Measurements from ENCODE around the gene RPS21.

RPS21 gene

DNA sequence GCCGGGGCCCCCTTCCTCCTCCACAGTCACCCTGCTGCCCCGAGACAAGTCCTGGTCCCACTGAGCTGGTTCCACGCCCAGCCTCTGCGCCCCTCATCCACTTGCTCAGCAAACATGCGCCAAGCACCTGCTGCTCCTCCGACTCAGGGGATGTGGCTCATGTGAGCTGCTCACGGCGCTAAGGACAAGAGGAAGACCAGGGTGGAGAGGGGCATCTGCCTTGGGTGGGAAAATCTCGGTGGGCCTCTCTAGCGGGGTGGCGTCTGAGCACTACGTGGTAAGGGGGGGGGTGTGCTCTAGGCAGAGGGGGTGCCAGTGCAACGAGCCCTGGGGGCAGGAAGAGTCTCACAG lies 24.3 kb upstream of the RPS21 start:
- no peaks in the 10 kb centered on the region for H3K9me3 ChIP-seq (ENCODE audit: severe bottlenecking)
- H3K36me3 ChIP-seq, result peaks cover 38% of the 10 kb centered on the region
- peak; percentile 9 for DNase-seq
- TF ChIP-seq, protein P1, sequence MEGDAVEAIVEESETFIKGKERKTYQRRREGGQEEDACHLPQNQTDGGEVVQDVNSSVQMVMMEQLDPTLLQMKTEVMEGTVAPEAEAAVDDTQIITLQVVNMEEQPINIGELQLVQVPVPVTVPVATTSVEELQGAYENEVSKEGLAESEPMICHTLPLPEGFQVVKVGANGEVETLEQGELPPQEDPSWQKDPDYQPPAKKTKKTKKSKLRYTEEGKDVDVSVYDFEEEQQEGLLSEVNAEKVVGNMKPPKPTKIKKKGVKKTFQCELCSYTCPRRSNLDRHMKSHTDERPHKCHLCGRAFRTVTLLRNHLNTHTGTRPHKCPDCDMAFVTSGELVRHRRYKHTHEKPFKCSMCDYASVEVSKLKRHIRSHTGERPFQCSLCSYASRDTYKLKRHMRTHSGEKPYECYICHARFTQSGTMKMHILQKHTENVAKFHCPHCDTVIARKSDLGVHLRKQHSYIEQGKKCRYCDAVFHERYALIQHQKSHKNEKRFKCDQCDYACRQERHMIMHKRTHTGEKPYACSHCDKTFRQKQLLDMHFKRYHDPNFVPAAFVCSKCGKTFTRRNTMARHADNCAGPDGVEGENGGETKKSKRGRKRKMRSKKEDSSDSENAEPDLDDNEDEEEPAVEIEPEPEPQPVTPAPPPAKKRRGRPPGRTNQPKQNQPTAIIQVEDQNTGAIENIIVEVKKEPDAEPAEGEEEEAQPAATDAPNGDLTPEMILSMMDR (IDR thresholded peaks at IDR 0.05; ENCODE audit: low read depth, low read length), result no peak
- no peak overlapping the region for H3K4me3 ChIP-seq (ENCODE audit: low read depth, low read length)
- no peaks in the 10 kb centered on the region for H3K27me3 ChIP-seq (ENCODE audit: insufficient read depth, low read depth, severe bottlenecking)
- H3K27ac ChIP-seq, result peak overlapping the region; percentile 93

DNA sequence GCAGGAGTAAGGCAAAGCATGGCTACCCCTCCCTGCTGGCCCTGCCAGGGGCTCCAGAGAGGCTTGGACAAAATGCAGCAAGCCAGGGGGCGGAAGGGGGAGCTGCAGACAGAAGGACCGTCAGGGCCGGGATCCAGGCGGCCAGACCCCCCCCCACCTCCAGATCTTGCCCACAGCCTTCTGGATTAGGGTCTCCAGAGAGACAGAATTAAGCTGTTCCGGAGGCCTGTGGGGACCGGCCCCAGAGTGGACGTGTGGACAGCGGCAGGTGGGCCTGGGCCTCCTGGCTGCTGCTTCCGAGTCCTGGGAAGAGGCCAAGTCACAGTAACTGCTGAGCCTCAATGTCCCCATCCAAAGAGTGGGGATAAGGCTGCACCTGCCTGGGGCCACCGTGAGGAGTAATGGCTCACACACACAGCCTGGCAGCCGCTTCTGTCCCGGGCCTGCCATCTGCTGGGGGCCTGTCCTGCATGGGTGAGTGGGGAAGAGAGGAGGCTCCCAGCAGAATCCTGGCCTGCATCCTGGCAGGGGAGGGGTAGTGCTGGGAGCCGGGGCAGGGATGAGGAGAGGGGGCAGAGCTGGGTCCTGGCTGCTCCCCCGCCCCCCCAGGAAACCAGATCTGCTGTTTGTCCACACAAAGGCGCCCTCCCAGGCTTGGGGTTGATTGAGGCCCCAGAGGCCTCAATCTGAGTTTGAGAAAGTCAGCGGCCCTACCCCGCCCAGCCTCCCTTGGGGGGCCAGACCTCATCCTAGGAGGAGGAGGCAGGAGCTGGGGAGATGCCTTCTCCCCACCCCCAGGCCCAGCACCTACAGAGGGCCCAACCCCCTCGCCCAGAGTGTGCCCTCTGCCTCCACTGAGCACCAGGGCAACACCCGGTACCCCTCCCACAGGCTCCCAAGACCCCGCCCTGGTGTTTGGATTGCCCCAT lies 23.6 kb upstream of the RPS21 start:
- H3K9me3 ChIP-seq (ENCODE audit: severe bottlenecking), result no peaks in the 10 kb centered on the region
- H3K36me3 ChIP-seq, result peaks cover 34% of the 10 kb centered on the region
- TF ChIP-seq, protein P1 (IDR thresholded peaks at IDR 0.05; ENCODE audit: low read depth, low read length), result peak; percentile 29; the same call in 1 of the 2 replicates
- no peaks in the 10 kb centered on the region for H3K27me3 ChIP-seq (ENCODE audit: insufficient read depth, low read depth, severe bottlenecking)
- DNase-seq, result peak; percentile 82
- H3K4me3 ChIP-seq (ENCODE audit: low read depth, low read length), result no peak overlapping the region
- H3K27ac ChIP-seq, result peak overlapping the region; percentile 93

DNA sequence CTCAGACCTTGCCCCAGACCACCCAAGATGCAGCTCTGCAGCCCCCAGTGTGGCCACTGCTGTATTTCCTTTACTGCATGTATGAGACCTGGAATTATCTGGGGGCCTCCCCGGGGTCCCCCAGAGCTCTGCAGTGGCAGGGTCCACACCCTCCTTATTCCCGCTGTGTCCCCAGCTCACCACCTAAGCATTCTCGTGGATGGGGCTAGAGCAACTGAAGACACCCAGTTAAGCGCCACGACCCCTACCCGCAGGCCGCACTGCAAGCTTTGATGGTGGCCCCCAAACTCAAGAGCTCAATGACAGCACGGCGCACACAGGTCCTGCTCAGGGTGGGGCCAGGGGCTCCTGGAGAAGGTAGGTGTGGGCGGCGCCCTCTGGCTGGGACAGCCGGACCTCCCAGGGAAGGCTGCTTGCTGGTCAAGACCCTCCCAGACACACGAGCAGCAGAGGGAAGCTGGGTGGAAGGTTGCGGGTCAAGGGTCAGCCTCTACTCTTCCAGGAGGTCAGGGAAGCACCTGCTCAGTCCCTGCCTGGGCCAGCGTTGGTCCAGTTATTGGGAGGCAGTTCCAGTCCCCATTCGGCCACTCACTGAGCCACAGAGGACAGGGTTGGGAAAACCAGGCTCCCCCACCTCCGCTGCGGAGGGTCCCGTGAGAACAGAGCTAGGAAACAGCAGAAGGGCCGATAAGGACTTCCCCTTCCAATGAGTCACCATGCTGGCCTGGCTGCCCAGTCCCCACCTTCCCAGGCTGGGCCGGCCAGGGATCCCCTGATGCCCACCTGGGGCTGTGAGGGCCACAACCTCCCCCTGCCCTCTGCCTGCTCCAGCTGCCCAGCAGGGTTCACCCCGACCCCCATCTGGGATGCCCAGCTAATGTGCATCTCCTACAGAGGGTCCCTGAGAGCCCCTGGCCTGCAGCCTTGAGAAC lies 22.7 kb upstream of the RPS21 start:
- Histone ChIP-seq H3K9me3 (ENCODE audit: severe bottlenecking) (no peaks in the 10 kb centered on the region), H3K36me3 (peaks cover 29% of the 10 kb centered on the region), H3K4me3 (ENCODE audit: low read depth, low read length) (no peak overlapping the region), H3K27me3 (ENCODE audit: insufficient read depth, low read depth, severe bottlenecking) (no peaks in the 10 kb centered on the region), H3K27ac (peak overlapping the region; percentile 93)
- TF ChIP-seq, protein P1 (IDR thresholded peaks at IDR 0.05; ENCODE audit: low read depth, low read length), result peak; percentile 44
- DNase-seq, result peak; percentile 48

DNA sequence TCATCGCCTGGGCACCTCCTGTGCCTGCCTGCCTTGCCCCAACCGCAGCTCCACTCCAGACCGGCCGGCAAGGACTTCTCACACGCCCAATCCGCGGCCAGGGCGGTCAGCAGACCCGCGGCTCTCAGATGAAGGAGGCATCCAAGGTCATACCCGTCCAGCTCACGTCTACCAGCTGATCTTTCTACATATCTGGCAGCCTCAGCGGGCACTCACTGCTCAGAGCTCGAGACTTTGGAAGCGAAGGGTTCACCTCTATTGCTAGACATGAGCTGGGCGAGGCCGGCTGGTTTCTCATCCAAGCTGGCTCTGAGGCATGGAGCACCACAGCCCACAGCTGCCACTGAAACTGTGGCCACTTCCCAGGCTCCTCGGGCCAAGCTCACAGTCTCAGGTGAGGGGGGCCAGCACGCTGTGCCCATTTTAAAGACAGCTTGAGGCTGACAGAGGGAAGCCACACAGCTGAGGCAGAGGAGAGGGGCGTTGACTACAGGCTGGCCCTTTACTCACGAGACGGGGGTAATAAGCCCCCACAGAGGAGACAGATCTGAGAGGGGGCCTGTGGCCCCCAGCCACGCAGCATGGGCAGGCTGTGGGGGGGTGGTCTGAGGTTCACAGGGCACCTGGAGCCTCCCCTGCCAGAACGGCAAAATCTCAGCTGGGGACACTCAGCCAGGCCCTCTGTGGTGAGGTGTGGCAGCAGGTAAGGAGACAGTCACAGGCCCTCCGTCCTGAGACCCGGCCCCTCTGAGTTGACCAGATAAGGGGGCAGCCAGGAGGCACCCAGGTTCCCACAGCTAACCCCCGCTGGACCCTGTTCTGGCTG lies 21.8 kb upstream of the RPS21 start:
- H3K27ac ChIP-seq, result peak overlapping the region; percentile 93
- peaks cover 27% of the 10 kb centered on the region for H3K36me3 ChIP-seq
- no peaks in the 10 kb centered on the region for H3K9me3 ChIP-seq (ENCODE audit: severe bottlenecking)
- no peaks in the 10 kb centered on the region for H3K27me3 ChIP-seq (ENCODE audit: insufficient read depth, low read depth, severe bottlenecking)
- TF ChIP-seq, protein P1 (IDR thresholded peaks at IDR 0.05; ENCODE audit: low read depth, low read length), result no peak
- peak; percentile 26 for DNase-seq
- peak overlapping the region; percentile 83; the same call in 1 of the 2 replicates for H3K4me3 ChIP-seq (ENCODE audit: low read depth, low read length)

DNA sequence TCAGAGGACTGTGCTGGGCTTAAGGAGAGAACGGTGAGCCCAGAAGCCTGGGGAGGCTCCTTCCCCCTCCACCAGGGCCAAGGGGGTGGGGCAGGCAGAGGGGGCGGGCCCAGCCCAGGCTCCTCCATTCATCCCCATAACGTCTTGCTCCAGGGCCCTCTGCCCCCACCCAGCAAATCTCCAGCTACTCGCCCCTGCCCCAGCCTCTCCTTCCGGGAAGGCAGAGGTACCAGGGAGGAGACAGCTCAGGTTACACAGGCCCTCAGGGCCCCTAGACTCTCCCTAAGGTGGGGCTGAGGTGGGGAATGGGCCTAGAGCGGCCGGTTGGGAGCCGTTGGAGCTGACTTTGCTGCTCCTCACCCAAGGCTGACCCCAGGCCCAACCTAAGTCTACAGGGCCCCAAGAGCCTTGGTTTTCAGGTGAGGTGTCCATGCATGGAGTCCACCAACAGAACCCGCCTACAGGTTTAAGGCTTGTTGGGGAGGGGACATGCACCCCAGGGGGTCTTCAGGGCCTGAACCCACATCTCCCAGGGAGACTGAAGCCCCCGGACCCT lies 21.0 kb upstream of the RPS21 start:
- peak; percentile 74 for DNase-seq
- TF ChIP-seq, protein P1 (IDR thresholded peaks at IDR 0.05; ENCODE audit: low read depth, low read length), result no peak
- H3K4me3 ChIP-seq (ENCODE audit: low read depth, low read length), result peak overlapping the region; percentile 83
- H3K27ac ChIP-seq, result peak overlapping the region; percentile 93
- H3K36me3 ChIP-seq, result peaks cover 24% of the 10 kb centered on the region
- no peaks in the 10 kb centered on the region for H3K27me3 ChIP-seq (ENCODE audit: insufficient read depth, low read depth, severe bottlenecking)
- no peaks in the 10 kb centered on the region for H3K9me3 ChIP-seq (ENCODE audit: severe bottlenecking)
